Activated CD4-positive, alpha-beta T cell treated with anti-CD3 and anti-CD28 coated beads, Interleukin-2, amount 50 U/mL, for 48 hours (primary cell): ENCODE measurements around the gene LCE1C.

ENCODE experiments used
- DNase-seq, 2 experiments: peaks; one replicate each; pipeline ENCODE4 v3.0.0-alpha.2; 2020

LCE1C gene

DNA sequence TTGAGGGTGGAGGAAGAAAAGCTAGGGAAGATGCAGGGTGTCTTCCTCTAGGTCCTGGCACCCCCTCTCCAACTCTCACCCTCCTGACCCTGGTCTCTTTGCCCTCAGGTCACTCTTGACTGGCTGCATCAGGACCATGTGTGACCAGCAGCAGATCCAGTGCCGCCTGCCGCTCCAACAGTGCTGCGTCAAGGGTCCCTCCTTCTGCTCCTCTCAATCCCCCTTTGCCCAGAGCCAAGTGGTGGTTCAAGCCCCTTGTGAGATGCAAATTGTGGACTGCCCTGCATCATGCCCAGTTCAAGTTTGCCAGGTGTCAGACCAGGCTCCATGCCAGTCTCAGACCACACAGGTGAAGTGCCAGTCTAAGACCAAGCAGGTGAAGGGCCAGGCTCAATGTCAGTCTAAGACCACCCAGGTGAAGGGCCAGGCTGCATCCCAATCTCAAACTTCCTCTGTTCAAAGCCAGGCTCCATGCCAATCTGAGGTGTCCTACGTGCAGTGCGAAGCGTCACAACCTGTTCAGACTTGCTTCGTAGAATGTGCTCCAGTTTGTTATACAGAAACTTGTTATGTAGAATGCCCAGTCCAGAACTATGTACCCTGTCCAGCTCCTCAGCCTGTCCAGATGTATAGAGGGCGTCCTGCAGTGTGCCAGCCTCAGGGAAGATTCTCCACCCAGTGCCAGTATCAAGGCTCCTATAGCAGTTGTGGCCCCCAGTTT, 46.8 kb downstream of the LCE1C start:
- no peak for DNase-seq

DNA sequence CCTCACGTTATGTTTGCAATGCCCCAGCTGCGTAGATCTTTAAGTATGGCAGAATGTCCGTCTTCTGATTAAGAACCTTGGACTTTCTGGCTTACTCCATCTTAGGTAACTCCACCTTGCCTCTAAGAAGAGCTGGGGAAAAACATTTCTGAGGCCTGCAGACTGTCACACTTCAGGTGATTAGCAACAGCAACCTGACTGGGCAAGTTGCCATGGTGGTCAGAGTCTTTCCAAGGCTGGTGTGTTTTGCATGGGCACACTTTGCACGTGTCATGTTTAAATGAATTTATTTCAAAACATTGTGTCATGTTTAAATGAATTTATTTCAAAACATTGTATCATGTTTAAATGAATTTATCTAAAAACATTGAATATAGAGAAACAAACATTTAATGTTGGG, 47.8 kb downstream of the LCE1C start:
- DNase-seq = no peak

DNA sequence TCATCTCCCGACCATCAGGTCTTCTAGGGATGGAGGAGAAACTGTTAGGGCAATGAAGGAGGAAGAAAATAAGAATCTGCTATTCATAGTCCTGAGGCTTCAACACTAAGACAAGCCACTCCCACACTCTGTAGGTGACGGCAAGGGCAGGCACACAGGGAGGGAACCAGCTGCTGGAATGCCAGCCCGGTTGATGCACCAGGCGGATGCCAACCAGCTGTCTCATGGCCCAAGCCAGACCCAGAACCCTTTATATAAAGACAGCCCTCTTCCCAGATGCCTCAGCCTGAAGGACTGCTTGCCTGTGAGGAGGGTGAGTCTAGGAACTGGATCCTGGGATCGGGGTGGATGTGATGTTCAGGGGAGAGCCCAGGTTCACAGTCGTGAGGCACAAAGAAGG, 48.7 kb downstream of the LCE1C start, which contains the start of gene KPRP:
KPRP (plus strand) TSS at position 279 of the 400 bp plus-strand sequence. CDS start 1,564 bp downstream, outside the sequence.
- DNase-seq = no peak

DNA sequence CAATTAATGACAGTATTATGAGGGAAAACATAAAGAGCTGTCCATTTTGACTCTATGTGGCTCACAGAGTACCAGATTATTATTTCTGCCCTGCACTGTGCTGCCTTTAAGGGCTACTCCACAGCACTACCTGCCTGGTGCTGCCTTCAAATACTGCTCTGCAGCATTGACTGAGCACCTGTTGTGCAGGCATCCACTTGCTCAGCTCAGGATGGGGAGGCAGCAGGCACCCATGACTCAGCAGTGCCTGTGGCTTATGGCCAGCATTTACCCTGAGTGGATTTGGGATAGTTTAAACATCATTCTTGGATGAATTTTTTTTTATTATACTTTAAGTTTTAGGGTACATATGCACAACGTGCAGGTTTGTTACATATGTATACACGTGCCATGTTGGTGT, 49.6 kb downstream of the LCE1C start:
- DNase-seq = no peak
